ENCODE results near the gene REXO4. TPM values are rescaled to one million over a fixed set of nuclear protein-coding genes. Genes with fewer than 3 reads are reported as not detected.

The REXO4 gene
- total and polyA plus RNA-seq, 10 of the 15 experiments (the other 5 are each of a cell fraction or from before 2014, with no cell fraction given), result 2.7 to 43.9 (median 30.5) TPM

DNA sequence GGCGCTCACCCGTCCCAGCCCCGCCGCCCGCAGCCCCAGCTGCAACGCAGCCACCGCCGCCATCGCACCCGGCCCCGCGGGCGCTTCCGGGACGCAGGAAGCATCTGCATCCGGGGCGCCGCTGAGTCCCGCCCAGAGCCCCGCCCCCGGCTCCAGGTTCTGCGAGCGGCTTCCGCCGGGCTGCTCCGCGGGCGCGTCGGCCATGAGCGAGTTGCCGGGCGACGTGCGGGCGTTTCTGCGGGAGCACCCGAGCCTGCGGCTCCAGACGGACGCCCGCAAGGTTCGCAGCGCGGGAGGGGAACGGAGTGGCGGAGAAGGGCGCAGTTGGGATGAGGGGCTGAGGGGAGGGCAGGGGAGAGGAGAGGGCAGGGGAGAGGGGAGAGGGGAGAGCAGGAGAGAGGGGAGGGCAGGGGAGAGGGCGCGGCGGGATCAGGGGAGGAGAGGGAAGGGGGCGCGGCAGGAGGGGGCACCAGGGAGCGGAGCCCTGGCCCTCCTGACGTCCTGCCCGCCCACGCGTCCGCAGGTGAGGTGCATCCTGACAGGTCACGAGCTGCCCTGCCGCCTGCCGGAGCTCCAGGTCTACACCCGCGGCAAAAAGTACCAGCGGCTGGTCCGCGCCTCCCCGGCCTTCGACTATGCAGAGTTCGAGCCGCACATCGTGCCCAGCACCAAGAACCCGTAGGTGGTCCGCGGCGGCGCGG, 61.3 kb downstream of the REXO4 start, which contains the start of the genes SURF1 and SURF2 (continued):
- TF ChIP-seq WRNIP1 (IDR thresholded peaks at IDR 0.05; ENCODE audit: borderline replicate concordance, low read depth, low read length) (no peak), ZNF217 (IDR thresholded peaks at IDR 0.05) (no peak), KLF5 (IDR thresholded peaks at IDR 0.05; ENCODE audit: partially characterized antibody) (no peak), STAT3 (IDR thresholded peaks at IDR 0.05; ENCODE audit: low read depth, low read length) (no peak), SIX5 (IDR thresholded peaks at IDR 0.05; ENCODE audit: low read depth, low read length, severe bottlenecking) (peak; percentile 46), RAD21 (IDR thresholded peaks at IDR 0.05; ENCODE audit: insufficient read depth, low read depth, low read length) (no peak), EGR1 (IDR thresholded peaks at IDR 0.05; ENCODE audit: borderline replicate concordance in 1 of 2, low read depth in 2 of 2, low read length in 2 of 2) (peak; percentile 44 to 91), TCF12 (IDR thresholded peaks at IDR 0.05; ENCODE audit: low read depth, low read length) (no peak), TARDBP (IDR thresholded peaks at IDR 0.05; ENCODE audit: borderline replicate concordance) (no peak), BMI1 (IDR thresholded peaks at IDR 0.05; ENCODE audit: borderline replicate concordance) (no peak), TBL1XR1 (IDR thresholded peaks at IDR 0.05; ENCODE audit: low read depth, low read length) (no peak; the same call in 1 of the 2 replicates), GABPA (IDR thresholded peaks at IDR 0.05; ENCODE audit: low read depth) (peak; percentile 88), HDGF (IDR thresholded peaks at IDR 0.05) (peak; percentile 88), JUND (IDR thresholded peaks at IDR 0.05; ENCODE audit: low read depth, low read length) (no peak), EZH2 (IDR thresholded peaks at IDR 0.05; ENCODE audit: borderline replicate concordance, control insufficient read depth, low read depth, low read length) (no peak), RFX5 (IDR thresholded peaks at IDR 0.05; ENCODE audit: low read depth, low read length) (no peak), PAX8 (IDR thresholded peaks at IDR 0.05) (no peak), CEBPB (IDR thresholded peaks at IDR 0.05; ENCODE audit: borderline replicate concordance in 1 of 2, low read depth in 2 of 2, low read length in 2 of 2) (no peak), HDAC2 (IDR thresholded peaks at IDR 0.05) (no peak), SIN3A (IDR thresholded peaks at IDR 0.05; ENCODE audit: low read depth, low read length) (peak; percentile 67; the same call in 1 of the 2 replicates), SP1 (IDR thresholded peaks at IDR 0.05; ENCODE audit: low read depth, low read length) (no peak), POLR2A (IDR thresholded peaks at IDR 0.05; ENCODE audit: low read depth, low read length) (peak; percentile 87)
- TF ChIP-seq, protein P1, sequence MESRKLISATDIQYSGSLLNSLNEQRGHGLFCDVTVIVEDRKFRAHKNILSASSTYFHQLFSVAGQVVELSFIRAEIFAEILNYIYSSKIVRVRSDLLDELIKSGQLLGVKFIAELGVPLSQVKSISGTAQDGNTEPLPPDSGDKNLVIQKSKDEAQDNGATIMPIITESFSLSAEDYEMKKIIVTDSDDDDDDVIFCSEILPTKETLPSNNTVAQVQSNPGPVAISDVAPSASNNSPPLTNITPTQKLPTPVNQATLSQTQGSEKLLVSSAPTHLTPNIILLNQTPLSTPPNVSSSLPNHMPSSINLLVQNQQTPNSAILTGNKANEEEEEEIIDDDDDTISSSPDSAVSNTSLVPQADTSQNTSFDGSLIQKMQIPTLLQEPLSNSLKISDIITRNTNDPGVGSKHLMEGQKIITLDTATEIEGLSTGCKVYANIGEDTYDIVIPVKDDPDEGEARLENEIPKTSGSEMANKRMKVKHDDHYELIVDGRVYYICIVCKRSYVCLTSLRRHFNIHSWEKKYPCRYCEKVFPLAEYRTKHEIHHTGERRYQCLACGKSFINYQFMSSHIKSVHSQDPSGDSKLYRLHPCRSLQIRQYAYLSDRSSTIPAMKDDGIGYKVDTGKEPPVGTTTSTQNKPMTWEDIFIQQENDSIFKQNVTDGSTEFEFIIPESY (IDR thresholded peaks at IDR 0.05), result no peak
- TF ChIP-seq, protein P2, sequence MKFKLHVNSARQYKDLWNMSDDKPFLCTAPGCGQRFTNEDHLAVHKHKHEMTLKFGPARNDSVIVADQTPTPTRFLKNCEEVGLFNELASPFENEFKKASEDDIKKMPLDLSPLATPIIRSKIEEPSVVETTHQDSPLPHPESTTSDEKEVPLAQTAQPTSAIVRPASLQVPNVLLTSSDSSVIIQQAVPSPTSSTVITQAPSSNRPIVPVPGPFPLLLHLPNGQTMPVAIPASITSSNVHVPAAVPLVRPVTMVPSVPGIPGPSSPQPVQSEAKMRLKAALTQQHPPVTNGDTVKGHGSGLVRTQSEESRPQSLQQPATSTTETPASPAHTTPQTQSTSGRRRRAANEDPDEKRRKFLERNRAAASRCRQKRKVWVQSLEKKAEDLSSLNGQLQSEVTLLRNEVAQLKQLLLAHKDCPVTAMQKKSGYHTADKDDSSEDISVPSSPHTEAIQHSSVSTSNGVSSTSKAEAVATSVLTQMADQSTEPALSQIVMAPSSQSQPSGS (IDR thresholded peaks at IDR 0.05; ENCODE audit: low read length), result no peak
- TF ChIP-seq, protein P3, sequence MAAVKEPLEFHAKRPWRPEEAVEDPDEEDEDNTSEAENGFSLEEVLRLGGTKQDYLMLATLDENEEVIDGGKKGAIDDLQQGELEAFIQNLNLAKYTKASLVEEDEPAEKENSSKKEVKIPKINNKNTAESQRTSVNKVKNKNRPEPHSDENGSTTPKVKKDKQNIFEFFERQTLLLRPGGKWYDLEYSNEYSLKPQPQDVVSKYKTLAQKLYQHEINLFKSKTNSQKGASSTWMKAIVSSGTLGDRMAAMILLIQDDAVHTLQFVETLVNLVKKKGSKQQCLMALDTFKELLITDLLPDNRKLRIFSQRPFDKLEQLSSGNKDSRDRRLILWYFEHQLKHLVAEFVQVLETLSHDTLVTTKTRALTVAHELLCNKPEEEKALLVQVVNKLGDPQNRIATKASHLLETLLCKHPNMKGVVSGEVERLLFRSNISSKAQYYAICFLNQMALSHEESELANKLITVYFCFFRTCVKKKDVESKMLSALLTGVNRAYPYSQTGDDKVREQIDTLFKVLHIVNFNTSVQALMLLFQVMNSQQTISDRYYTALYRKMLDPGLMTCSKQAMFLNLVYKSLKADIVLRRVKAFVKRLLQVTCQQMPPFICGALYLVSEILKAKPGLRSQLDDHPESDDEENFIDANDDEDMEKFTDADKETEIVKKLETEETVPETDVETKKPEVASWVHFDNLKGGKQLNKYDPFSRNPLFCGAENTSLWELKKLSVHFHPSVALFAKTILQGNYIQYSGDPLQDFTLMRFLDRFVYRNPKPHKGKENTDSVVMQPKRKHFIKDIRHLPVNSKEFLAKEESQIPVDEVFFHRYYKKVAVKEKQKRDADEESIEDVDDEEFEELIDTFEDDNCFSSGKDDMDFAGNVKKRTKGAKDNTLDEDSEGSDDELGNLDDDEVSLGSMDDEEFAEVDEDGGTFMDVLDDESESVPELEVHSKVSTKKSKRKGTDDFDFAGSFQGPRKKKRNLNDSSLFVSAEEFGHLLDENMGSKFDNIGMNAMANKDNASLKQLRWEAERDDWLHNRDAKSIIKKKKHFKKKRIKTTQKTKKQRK (IDR thresholded peaks at IDR 0.05; ENCODE audit: low read depth, low read length), result no peak

Data from GM12878 (cell line).